Panc1 (cell line): ENCODE results near the gene GAGE12J.

Experiments
- POLR2AphosphoS5 ChIP-seq: IDR thresholded peaks from 2 replicates; pipeline ENCODE4 v1.6.1; 2012; ENCODE audit warnings: mild to moderate bottlenecking, low read depth, low read length, moderate library complexity
- TF ChIP-seq, protein P1 (sequence below): fragments of 450-650 bp; IDR thresholded peaks from 2 replicates; pipeline ENCODE4 v1.5.1; 2017; ENCODE audit warnings: mild to moderate bottlenecking

DNA sequence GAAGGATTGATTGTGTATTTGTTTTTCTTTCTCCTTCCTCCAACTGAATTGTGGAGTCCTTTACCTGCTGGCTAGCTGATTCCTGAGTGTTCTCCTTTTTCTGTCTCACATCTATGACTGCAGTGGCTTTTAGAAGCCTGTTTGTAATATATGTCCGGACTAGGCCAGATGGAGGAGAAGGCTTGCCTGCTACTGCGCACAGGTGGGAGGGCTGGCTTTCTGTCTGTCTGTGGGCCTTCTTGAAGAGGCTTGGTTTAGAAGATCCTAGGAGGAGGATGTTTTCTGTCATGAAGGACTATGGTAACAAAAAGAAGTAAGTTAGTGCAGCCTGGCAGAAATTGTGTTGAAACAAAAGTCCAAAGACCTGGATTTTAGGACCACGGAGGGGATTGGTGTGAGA, 43.8 kb upstream of the GAGE12J start:
- TF ChIP-seq, protein P1, sequence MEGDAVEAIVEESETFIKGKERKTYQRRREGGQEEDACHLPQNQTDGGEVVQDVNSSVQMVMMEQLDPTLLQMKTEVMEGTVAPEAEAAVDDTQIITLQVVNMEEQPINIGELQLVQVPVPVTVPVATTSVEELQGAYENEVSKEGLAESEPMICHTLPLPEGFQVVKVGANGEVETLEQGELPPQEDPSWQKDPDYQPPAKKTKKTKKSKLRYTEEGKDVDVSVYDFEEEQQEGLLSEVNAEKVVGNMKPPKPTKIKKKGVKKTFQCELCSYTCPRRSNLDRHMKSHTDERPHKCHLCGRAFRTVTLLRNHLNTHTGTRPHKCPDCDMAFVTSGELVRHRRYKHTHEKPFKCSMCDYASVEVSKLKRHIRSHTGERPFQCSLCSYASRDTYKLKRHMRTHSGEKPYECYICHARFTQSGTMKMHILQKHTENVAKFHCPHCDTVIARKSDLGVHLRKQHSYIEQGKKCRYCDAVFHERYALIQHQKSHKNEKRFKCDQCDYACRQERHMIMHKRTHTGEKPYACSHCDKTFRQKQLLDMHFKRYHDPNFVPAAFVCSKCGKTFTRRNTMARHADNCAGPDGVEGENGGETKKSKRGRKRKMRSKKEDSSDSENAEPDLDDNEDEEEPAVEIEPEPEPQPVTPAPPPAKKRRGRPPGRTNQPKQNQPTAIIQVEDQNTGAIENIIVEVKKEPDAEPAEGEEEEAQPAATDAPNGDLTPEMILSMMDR = no peak
- no peak for TF ChIP-seq POLR2AphosphoS5
